ENCODE results near the gene KLHL29.

KLHL29 gene

GRCh38 chr2:23632831-23633395 lies 247.9 kb downstream of the KLHL29 start:
- DNase-seq (ENCODE audit: low read depth) = no peak

DNA sequence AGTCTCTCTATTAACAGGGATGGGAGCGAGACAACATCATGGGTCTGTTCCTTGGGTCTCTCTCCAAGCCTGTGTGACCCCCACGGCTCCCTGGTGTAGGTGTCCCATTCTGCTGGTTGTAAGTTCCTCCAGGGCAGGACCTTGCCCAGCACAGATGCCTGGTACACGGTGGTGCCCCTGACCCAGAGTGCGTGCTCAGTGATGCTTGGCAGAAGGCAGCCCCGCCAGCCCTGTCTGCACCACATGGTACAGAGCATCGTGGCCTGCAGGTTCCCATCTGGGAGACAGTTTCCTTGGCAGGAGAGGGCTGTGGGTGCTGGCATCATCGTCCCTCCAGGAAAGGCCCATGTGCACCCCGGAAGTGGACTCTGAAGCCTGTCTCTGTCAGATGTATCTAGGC lies 249.0 kb downstream of the KLHL29 start:
- DNase-seq (ENCODE audit: low read depth) = no peak

DNA sequence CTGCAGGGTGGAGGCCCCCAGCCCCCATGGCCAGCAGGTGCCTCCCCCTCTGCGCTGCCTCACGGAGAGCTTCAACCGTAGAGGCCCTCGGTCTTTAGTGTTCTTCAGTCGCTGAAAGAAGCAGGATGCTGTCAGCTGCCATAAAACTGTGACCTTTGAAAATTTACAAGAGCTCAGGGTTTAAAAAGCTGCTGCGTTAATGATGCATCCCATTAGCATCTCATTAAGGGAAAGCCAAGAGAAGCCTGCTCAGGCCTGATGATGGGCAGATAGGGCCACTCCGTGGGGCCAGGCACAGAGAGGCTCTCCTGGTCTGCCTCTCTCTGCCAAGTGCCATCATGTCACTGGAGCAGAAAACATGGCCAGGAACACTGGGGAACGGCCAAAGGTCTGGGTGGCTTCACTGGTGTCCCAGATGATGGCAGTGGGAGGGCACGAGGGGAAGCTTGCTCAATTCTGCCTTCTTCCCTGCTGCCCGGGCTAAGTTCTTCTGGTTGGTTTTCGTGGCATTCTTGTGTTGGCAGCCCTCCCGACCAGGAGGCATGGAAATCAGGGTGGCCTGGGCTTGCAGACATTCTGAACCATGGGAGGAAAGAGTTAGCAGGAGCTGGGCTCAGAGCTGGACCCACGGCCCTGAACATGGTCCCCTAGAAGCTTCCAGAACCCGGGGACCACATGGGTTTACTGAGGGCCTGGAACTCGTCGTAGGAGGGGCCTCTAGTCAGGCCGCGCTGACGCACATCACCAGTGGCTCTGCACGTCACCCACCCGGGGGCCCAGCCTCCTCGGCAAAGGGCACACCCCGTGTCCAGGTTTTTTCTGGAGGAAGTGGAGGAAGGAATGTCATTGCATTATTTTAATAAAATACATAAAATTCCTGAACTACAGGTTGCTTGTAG lies 250.7 kb downstream of the KLHL29 start:
- DNase-seq (ENCODE audit: low read depth) = no peak

GRCh38 chr2:23636426-23636825 lies 251.4 kb downstream of the KLHL29 start:
- DNase-seq (ENCODE audit: low read depth) = no peak

DNA sequence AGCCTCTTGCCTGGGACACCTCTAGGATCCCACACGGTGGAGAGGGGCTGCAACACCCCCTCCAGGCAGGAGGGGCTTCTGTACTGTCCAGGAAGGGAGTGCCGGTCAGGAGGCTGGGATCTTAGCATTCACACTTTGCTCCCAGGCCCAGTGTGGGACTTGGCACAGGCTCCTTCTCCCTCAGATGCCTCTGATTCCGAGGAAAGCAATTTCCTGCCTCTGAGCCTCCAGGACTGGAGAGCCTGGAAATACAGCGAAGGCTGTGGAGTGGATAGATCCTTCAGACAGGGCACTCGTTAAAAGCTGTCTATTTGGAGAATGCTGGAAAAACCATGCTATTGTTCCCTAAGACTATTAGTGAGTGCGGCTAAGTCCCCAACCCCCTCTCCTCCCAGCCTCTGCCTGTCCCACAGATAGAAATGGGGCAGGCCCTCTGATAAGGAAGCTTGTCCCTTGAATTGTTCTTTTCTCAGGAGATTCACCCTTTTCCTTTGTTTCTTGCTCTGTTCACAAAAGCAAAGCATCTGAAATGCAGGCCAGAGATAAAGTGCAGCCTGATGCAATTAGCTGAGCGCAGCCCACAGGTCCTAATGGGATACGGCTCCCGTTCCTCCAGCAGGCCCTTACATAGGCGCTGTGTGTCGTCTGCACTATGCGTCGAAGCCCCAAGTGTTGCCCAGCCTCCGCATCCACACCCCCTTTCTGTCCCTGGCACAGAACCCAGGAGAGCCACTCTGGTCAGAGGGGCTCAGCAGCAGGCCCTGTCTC lies 252.2 kb downstream of the KLHL29 start:
- DNase-seq (ENCODE audit: low read depth) = peak; percentile 25

DNA sequence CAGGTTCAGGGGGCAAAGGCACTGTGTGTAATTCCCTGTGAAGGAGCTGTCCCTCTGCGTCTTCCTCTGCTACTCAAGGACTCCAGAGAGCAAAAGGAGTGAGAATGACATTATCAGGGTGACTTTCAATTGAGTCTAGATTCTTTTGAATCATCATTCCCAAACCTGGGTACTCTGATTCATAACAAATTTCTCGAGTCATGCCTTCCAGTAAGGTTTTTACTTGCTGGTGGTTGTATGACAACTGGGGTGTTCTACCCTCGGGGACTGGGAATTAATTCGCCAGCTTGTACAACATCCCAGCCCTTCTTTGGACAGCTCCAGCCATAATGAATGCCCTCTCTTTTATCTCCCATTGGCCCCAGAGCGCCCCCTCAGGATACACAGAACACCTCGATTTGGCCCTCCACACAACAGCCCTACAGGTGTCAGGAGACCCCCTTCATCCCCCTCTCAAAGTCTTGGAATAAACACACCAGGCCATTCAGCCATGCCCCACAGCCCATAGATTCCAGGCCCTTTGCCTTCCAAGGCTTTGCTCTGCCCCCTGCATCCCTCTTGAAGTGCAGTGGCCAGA lies 254.5 kb downstream of the KLHL29 start:
- no peak for DNase-seq (ENCODE audit: low read depth)

GRCh38 chr2:23640711-23641110 lies 255.7 kb downstream of the KLHL29 start:
- no peak for DNase-seq (ENCODE audit: low read depth)

DNA sequence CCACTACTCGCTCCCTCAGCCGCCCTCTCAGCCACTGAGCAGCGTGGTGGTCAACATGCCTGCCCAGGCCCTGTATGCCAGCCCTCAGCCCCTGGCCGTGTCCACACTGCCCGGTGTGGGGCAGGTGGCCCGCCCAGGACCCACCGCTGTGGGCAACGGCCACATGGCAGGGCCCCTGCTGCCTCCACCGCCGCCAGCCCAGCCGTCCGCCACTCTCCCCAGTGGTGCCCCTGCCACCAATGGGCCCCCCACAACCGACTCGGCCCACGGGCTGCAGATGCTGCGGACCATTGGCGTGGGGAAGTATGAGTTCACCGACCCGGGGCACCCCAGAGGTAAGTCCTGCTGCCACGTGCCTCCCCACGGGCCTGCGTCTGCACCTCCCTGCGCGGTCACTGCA lies 257.5 kb downstream of the KLHL29 start:
- DNase-seq (ENCODE audit: low read depth) = no peak

DNA sequence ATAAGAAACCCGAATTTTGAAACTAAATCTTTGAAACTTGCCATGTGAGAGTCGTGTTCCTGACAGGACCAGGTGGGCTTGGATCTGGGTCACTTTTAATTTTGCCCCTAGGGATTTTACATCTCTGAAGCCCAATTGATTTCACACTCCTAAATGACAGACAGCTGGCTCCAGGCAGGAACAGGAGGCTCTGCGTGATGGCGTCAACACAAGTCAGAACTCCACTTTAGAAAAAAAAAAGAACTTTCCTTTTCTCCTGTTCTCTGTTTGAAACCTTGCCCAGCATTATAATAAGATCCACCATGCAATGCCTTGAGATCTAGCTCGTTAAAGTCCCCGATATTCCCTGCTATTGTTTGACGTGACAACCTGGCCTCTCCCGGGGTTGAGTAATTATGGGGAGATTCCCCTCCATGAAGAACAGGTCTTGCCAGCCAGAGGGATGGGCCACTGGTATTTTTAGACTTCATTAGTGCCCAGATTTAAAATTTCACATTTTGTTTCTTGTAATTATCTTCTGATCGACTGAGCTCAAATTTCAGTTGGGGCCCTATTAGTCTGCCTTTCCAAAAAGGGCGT lies 260.3 kb downstream of the KLHL29 start:
- DNase-seq (ENCODE audit: low read depth) = no peak

GRCh38 chr2:23647563-23647962 lies 262.6 kb downstream of the KLHL29 start:
- DNase-seq (ENCODE audit: low read depth) = no peak

- DNase-seq (ENCODE audit: low read depth) = no peak
Measured at GRCh38 chr2:23649303-23649702, 264.3 kb downstream of the KLHL29 start.

- peak; percentile 14 for DNase-seq (ENCODE audit: low read depth)
Measured at GRCh38 chr2:23649819-23650218, 264.8 kb downstream of the KLHL29 start.

DNA sequence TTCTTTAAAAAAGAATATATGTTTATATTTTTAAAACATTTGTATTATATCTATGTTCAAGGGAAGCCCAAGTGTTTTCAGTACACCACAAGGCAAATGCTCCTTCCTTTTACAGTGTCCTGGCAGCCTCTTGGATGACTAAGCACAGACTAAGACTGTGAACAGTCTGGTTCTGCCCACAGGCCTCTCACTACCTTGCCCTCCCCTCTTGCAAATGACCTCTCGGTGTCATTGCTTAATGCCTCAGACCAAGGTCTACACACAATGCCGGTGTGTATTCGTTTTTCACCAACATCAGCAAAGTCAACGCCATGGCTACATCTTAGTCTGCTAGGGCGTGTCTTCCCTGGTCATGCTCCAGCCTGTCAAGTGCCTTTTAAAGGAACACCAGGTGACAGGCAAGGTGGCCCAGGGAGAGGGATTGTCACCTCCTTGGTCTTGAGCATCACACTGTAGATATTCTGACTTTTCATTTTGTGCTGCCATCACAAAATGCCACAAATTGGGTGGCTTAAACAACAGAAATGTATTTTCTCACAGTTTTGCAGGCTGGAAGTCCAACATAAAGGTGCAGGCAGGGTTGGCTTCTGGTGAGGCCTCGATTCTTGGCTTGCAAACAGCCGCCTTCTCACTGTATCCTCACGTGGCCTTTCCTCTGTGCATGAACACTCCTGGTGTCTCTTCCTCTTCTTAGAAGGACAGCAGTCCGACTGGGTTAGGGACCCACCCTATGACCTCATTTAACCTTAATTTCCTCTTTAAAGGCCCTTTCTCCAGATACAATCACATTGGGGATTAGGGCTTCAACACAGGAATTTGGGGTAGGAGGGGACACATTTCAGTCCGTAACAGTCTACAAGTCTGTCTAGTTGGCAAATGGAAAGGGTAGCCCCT lies 266.5 kb downstream of the KLHL29 start:
- peak; percentile 80 for DNase-seq (ENCODE audit: low read depth)

DNA sequence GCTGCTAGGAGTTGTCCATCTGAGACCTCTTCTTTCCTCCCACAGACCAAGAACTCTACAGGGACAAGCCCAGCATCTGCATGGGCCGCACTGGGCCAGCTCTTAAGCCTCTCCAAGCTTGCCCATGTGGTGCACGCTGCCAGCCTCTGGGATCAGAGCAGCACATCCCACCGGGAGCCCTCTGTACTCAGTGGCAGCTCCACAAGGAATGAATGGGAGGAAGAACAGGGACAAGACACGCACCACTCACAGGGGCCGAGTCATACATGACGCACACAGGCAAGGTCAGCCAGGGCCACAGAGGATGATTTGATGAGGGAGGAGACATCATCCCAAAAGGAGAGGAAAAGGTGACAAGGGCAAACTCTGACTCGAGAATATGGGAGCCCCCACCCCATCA lies 268.3 kb downstream of the KLHL29 start:
- DNase-seq (ENCODE audit: low read depth) = no peak

DNA sequence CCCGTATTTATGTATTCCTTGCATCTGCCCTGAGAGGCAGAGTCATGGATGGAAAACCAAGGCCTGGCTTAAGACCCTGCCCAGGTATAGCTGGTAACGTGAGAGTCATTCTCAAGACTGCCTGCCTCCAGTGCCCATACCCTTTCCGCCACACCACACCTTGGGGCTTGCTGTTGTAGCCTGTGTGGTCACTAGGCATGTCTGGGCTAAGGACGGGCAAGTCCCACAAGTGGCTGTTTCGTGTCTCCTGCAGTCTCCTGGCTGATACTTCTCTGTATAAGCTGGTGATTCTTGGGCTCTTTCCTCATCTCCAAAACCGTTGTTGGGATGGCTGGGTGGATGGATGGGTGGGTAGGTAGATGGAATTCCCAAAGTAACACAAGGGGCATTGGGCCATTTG lies 269.8 kb downstream of the KLHL29 start:
- no peak for DNase-seq (ENCODE audit: low read depth)

DNA sequence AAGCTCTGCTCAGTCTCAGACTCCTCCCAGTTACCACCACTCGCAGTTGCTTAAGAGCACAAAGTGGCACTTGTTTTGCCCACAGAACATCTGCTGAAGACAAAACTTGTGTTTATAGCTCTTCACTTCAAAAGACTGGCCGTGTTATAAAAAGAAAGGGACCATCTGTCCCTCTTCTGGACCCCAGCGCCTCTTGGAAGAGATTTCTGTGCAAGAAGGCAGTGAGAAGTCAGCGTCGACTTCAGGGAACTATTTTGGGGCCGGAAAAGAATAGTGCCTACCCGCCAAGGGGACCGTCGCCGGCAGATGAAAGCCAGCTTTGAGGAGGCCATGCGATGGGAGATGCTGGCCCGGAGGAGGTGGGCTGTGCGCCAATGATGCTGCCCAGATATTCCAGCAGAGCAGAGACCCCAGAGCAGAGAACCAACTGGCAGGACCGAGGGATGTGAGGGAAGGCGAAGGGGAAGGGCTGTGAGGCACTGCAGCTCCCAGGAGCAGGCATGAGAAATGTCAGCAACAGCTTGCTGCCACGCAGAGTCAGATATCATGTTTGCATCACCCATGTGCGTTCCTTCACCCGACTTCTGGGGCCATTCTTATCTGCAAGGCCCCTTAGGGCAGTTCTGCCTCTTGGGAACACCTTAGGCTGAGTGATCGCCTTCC lies 271.1 kb downstream of the KLHL29 start:
- no peak for DNase-seq (ENCODE audit: low read depth)

DNA sequence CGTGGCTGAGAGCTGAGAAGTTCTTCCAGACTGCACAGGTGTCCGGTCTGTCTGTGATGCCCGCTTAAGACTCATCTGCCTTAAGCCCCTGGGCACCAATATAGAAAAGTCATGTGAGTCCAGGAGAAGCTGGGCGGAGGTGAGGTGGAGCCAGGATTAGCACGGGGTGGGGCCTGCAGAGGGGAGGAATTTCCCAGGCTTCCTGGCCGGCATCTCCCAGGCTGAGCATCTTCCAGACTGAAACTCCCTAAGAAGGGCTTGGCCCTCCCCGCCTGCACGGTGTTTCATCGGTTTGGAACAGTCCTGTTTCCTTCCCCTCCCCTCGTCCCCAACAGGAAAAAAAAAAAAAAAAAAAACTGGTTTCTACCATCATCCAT lies 271.6 kb downstream of the KLHL29 start:
- DNase-seq (ENCODE audit: low read depth) = peak; percentile 12

GRCh38 chr2:23657371-23657770 lies 272.4 kb downstream of the KLHL29 start:
- DNase-seq (ENCODE audit: low read depth) = no peak

GRCh38 chr2:23657934-23658333 lies 273.0 kb downstream of the KLHL29 start:
- DNase-seq (ENCODE audit: low read depth) = no peak

DNA sequence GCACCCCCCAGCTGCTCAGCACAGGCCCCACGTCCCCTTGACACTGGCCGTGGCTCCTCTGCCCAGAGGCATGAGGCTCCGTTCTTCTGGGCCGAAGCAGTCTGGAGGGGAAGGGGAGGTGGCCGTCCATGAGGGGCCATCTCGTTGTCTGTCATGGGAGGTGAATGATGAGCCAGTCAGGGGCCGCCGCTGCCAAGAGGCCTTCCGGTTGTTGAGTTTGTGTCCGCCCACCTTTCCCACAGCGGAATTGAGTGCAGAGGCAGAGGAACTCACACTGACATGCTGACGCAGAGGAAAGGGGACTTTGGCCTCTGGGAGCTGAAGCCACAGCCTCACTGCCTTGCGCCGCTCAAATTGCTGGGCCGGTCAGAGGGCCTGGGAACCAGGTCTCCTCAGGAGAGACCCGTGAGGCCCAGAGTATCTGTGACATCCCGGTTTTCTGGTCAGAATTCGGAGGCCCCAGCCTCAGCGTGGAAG lies 273.5 kb downstream of the KLHL29 start:
- DNase-seq (ENCODE audit: low read depth) = no peak

GRCh38 chr2:23659328-23659727 lies 274.3 kb downstream of the KLHL29 start:
- DNase-seq (ENCODE audit: low read depth) = no peak
